ENCODE measurements around the gene RPL38. TPM values are rescaled to one million over a fixed set of nuclear protein-coding genes. Genes with fewer than 3 reads are reported as not detected.
A peak's percentile ranks its signal among the peaks of the same experiment; 100 is the strongest.

The RPL38 gene
- polyA plus RNA-seq, 2 of the 4 experiments (the other 2 are of a cell fraction) = 3,205 to 4,133 TPM

DNA sequence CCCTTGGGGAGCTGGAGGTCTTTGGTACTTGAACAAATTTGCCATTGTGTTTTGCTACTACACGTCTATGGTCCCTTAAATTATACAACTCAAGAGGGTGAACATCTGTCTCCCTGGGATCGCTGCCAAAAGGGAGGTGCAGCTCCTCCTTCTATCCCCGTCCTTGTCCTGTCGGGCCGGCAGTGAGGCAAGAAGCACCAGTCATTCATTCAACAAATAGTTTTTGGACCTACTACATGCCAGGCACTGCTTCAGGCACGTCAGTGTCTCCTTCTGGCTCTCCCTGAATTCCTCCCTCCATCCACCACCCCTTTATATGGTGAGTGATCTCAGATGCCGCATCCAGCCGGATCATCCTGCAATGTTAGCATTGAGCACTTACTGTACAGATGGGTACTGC is 2.2 kb upstream of the RPL38 start:
- no peak overlapping the region for H3K4me2 ChIP-seq
- DNase-seq (ENCODE audit: low read depth in 1 of 2, low spot score in 1 of 2) (peak in 1 of 2 experiments; percentile 42), ATAC-seq (no peak), FAIRE-seq (no peak)
- no peaks in the 10 kb centered on the region for H3K9me3 ChIP-seq
- TF ChIP-seq EP300 (IDR thresholded peaks at IDR 0.05) = no peak
- no peak for TF ChIP-seq CBX8 (IDR thresholded peaks at IDR 0.05)
- no peak overlapping the region for H3K4me3 ChIP-seq
- H3K27ac ChIP-seq = no peak overlapping the region; a peak in 1 of 6 replicates
- CTCF ChIA-PET = interaction anchor here (0.6 to 7.4 kb wide), 9 partner anchors 10 to 772 kb away, joined by 3 to 215 read pairs (median 5); no protein-coding TSS in a partner anchor
- 19% methylated on average over 8 of the region's 8 CpGs for WGBS (ENCODE audit: missing lambda C conversion rate)
- peaks cover 17% of the 10 kb centered on the region for H3K4me1 ChIP-seq
- POLR2A ChIA-PET = no interaction called here

DNA sequence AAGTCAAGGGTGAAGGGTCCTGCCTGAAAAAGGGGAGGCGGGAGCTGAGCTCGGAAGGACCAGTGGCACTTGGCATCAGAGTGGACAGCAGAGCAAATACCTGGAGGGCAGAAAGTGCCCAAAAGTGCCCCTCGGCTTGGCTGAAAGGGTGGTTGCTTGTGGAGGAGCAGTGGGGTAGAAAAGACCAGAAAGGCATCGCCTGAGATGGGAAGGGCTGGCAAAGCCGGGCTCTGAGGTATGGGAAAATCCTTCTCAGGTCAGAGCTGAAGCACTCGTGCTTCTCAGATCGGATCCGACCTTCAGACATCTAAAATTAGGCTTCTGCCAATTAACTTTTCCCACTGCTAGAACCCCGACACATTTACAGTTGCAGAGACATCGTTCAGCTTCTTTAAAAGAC is 1.5 kb upstream of the RPL38 start:
- Histone ChIP-seq H3K27ac (peak overlapping the region in 1 of 2 experiments; percentile 8; a peak in 1 of 6 replicates), H3K9me3 (no peaks in the 10 kb centered on the region), H3K4me2 (no peak overlapping the region), H3K4me3 (no peak overlapping the region), H3K4me1 (peaks cover 24% of the 10 kb centered on the region)
- CTCF ChIA-PET = interaction anchor here (1.0 to 7.4 kb wide), 6 partner anchors 9 to 558 kb away, joined by 3 to 215 read pairs (median 6); partner anchors contain the start of gene SDK2
- TF ChIP-seq HOXB5 (CRISPR knock-in tag; IDR thresholded peaks at IDR 0.05) = no peak
- ATAC-seq = no peak
- DNase-seq (ENCODE audit: low read depth in 1 of 2, low spot score in 1 of 2) = no peak
- 32% methylated on average over 10 of the region's 10 CpGs for whole genome bisulfite sequencing (ENCODE audit: missing lambda C conversion rate)
- POLR2A ChIA-PET = interaction anchor here (0.7 kb wide), 1 partner anchor 11 kb away, joined by 3 read pairs; no protein-coding TSS in a partner anchor
- no peak for FAIRE-seq

DNA sequence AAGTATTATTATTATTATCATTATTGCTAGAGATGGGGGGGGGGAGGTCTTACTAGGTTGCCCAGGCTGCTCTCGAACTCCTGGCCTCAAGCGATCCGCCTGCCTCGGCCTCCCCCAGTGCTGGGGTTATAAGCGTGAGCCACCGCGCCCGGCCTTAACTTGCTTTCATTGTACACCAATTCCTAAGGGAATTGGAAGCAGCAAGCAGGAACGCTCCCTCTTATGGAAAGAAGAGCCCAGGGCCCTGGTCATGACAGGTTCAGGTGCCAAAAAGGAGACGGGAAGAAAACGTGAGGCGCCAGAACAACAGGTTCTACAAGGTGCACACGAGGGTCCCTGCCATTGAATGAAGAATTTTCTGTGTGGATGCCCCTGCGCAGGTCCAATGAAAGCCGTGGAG is 540 bp upstream of the RPL38 start:
- peak in 1 of 2 experiments; percentile 6; a peak in 2 of 6 replicates for ATAC-seq
- Histone ChIP-seq H3K9me3 (no peaks in the 10 kb centered on the region), H3K4me3 (peak overlapping the region; percentile 71), H3K4me2 (peak overlapping the region; percentile 68), H3K27ac (peak overlapping the region in 1 of 2 experiments; percentile 4; a peak in 1 of 6 replicates), H3K4me1 (peaks cover 34% of the 10 kb centered on the region)
- POLR2A ChIA-PET = interaction anchor here (0.6 to 2.1 kb wide), 8 partner anchors 10 to 773 kb away, joined by 3 to 20 read pairs (median 3); partner anchors contain the start of gene TTYH2
- DNase-seq (ENCODE audit: low read depth in 1 of 2, low spot score in 1 of 2) = no peak
- FAIRE-seq = no peak
- TF ChIP-seq CHD4 (IDR thresholded peaks at IDR 0.05; ENCODE audit: borderline replicate concordance) = no peak
- no peak for TF ChIP-seq HDAC2 (IDR thresholded peaks at IDR 0.05)
- TF ChIP-seq JUN (IDR thresholded peaks at IDR 0.05) = no peak
- 13% methylated on average over 15 of the region's 15 CpGs for WGBS (ENCODE audit: missing lambda C conversion rate)
- CTCF ChIA-PET = interaction anchor here (0.6 to 7.4 kb wide), 13 partner anchors 8 to 1783 kb away, joined by 3 to 215 read pairs (median 3); partner anchors contain the start of gene SDK2

DNA sequence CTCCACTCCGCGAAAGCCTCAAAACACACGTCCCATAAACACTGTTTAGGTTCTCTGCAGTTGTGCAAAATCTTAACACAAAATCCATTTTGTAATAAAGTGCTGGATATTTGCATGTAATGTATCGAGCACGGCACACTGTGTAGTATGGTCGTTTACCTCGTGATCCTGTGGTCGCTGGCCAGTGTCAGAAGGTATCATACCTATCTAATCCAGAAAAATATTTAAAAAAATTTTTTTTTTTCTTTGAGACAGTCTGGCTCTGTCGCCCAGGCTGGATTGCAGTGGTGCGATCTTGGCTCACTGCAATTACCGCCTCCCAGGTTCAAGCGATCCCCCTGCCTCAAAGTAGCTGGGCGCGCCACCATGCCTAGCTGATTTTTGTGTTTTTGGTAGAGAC is 996 bp downstream of the RPL38 start:
- WGBS (ENCODE audit: missing lambda C conversion rate) = 34% methylated on average over 14 of the region's 14 CpGs
- ChIA-PET CTCF (interaction anchor here (0.7 to 7.4 kb wide), 6 partner anchors 9 to 551 kb away, joined by 3 to 215 read pairs (median 6); partner anchors contain the start of gene TTYH2), POLR2A (interaction anchor here (0.9 to 2.1 kb wide), 6 partner anchors 9 to 226 kb away, joined by 3 to 20 read pairs (median 4); partner anchors contain the start of gene TTYH2)
- DNase-seq (ENCODE audit: low read depth in 1 of 2, low spot score in 1 of 2) (no peak), ATAC-seq (no peak), FAIRE-seq (no peak)
- no peaks in the 10 kb centered on the region for H3K9me3 ChIP-seq
- TF ChIP-seq ZNF302 (CRISPR knock-in tag; IDR thresholded peaks at IDR 0.05) (no peak), CHD2 (IDR thresholded peaks at IDR 0.05; ENCODE audit: low read length, partially characterized antibody) (no peak), ESRRA (IDR thresholded peaks at IDR 0.05; ENCODE audit: borderline replicate concordance, low read length) (no peak)
- TF ChIP-seq, protein P1, sequence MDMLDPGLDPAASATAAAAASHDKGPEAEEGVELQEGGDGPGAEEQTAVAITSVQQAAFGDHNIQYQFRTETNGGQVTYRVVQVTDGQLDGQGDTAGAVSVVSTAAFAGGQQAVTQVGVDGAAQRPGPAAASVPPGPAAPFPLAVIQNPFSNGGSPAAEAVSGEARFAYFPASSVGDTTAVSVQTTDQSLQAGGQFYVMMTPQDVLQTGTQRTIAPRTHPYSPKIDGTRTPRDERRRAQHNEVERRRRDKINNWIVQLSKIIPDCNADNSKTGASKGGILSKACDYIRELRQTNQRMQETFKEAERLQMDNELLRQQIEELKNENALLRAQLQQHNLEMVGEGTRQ (IDR thresholded peaks at IDR 0.05) = no peak
- peaks cover 46% of the 10 kb centered on the region for H3K4me1 ChIP-seq
- peak overlapping the region; percentile 92 for H3K4me2 ChIP-seq
- peak overlapping the region; percentile 71 for H3K4me3 ChIP-seq
- peak overlapping the region; percentile 89 to 97 for H3K27ac ChIP-seq

DNA sequence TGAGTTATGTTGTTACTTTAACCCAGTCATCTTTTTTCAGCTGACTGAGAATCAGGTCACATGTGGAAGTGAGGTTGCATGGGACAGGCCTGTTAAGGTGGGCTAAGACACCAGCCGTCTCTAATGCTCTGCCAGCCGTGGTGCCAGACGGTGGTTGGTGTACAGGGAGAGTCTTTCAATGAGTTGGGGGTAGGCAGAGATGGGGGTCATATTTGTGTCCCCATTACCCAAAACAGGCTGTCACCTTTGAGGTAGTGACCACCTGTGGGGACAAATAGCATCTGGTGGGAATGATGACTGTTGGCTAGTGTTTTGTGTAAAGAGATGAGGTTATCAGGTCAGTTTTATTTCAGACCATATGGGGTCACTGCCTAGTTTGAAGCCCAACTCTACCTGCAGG is 1.8 kb downstream of the RPL38 start:
- ATAC-seq (no peak), DNase-seq (ENCODE audit: low read depth in 1 of 2, low spot score in 1 of 2) (no peak), FAIRE-seq (no peak)
- Histone ChIP-seq H3K4me3 (peak overlapping the region; percentile 71), H3K27ac (peak overlapping the region in 1 of 2 experiments; percentile 97; a peak in 4 of 6 replicates), H3K9me3 (no peaks in the 10 kb centered on the region), H3K4me1 (peaks cover 52% of the 10 kb centered on the region), H3K4me2 (peak overlapping the region; percentile 92)
- ChIA-PET POLR2A (interaction anchor here (1.0 kb wide), 1 partner anchor 8 kb away, joined by 3 read pairs; the partner anchor contains the start of gene TTYH2), CTCF (interaction anchor here (1.3 to 7.4 kb wide), 2 partner anchors 18 to 158 kb away, joined by 6 to 215 read pairs; no protein-coding TSS in a partner anchor)
- 90% methylated on average over 3 of the region's 3 CpGs for WGBS (ENCODE audit: missing lambda C conversion rate)
- TF ChIP-seq NFE2L2 (conservative IDR thresholded peaks at IDR 0.05; ENCODE audit: low read length) (no peak), BHLHE40 (IDR thresholded peaks at IDR 0.05; ENCODE audit: low read depth, low read length) (no peak), RCOR1 (IDR thresholded peaks at IDR 0.05; ENCODE audit: low read depth, low read length) (no peak), HOXB5 (CRISPR knock-in tag; IDR thresholded peaks at IDR 0.05) (no peak), ZC3H11A (IDR thresholded peaks at IDR 0.05) (no peak)

Data from A549 (cell line).